Measurements from ENCODE around the gene RSPH6A.
"Not testable (repeated sequence)": the region's sequence is repeated elsewhere in the genome, so short reads cannot be mapped to it uniquely, and the experiment has no call there.

RSPH6A gene

GRCh38 chr19:45801603-45802175, 13.4 kb downstream of the RSPH6A start:
- H3K4me1 ChIP-seq, result no peaks in the 10 kb centered on the region; the same call in 1 of the 2 replicates
- H3K36me3 ChIP-seq (replicated peaks), result no peaks in the 10 kb centered on the region
- in situ Hi-C loops (cut with MboI; ENCODE audit: low sequenced_read_pairs), result no loop called here
- no peaks in the 10 kb centered on the region for H3K27me3 ChIP-seq (ENCODE audit: low read depth)
- H3K9me3 ChIP-seq, result no peaks in the 10 kb centered on the region
- DNase-seq (ENCODE audit: low spot score in 2 of 2), result no peak
- H3K4me3 ChIP-seq, result no peak overlapping the region

- no peaks in the 10 kb centered on the region for H3K27me3 ChIP-seq (ENCODE audit: low read depth)
- H3K4me3 ChIP-seq, result no peak overlapping the region
- H3K36me3 ChIP-seq (replicated peaks), result no peaks in the 10 kb centered on the region
- H3K4me1 ChIP-seq, result no peaks in the 10 kb centered on the region; the same call in 1 of the 2 replicates
- H3K9me3 ChIP-seq, result no peaks in the 10 kb centered on the region
- DNase-seq (ENCODE audit: low spot score in 2 of 2), result no peak
- in situ Hi-C loops (cut with MboI; ENCODE audit: low sequenced_read_pairs), result no loop called here
Observed at GRCh38 chr19:45800070-45800553, 15.0 kb downstream of the RSPH6A start.

GRCh38 chr19:45799541-45799940, 15.6 kb downstream of the RSPH6A start:
- in situ Hi-C loops (cut with MboI; ENCODE audit: low sequenced_read_pairs); H3K4me3 ChIP-seq; H3K9me3 ChIP-seq; H3K27me3 ChIP-seq (ENCODE audit: low read depth); H3K36me3 ChIP-seq (replicated peaks); DNase-seq (ENCODE audit: low spot score in 2 of 2); H3K4me1 ChIP-seq: not testable (repeated sequence)

GRCh38 chr19:45798995-45799517, 16.1 kb downstream of the RSPH6A start:
- H3K27me3 ChIP-seq (ENCODE audit: low read depth), result no peaks in the 10 kb centered on the region
- H3K36me3 ChIP-seq (replicated peaks), result no peaks in the 10 kb centered on the region
- H3K4me3 ChIP-seq, result no peak overlapping the region
- no peaks in the 10 kb centered on the region; the same call in 1 of the 2 replicates for H3K4me1 ChIP-seq
- DNase-seq (ENCODE audit: low spot score in 2 of 2), result peak; percentile 50 to 79
- in situ Hi-C loops (cut with MboI; ENCODE audit: low sequenced_read_pairs), result no loop called here
- H3K9me3 ChIP-seq, result no peaks in the 10 kb centered on the region

- no peaks in the 10 kb centered on the region for H3K27me3 ChIP-seq (ENCODE audit: low read depth)
- no peaks in the 10 kb centered on the region for H3K9me3 ChIP-seq
- peaks cover 11% of the 10 kb centered on the region for H3K36me3 ChIP-seq (replicated peaks)
- H3K4me1 ChIP-seq, result peaks cover 5% of the 10 kb centered on the region
- H3K4me3 ChIP-seq, result no peak overlapping the region
- in situ Hi-C loops (cut with MboI; ENCODE audit: low sequenced_read_pairs), result no loop called here
- DNase-seq (ENCODE audit: low spot score in 2 of 2), result no peak
Observed at GRCh38 chr19:45794627-45795026, 20.5 kb downstream of the RSPH6A start.

- peaks cover 5% of the 10 kb centered on the region; the same call in 1 of the 2 replicates for H3K4me1 ChIP-seq
- H3K9me3 ChIP-seq, result no peaks in the 10 kb centered on the region
- no peak for DNase-seq (ENCODE audit: low spot score in 2 of 2)
- peaks cover 18% of the 10 kb centered on the region for H3K36me3 ChIP-seq (replicated peaks)
- H3K4me3 ChIP-seq, result no peak overlapping the region
- no peaks in the 10 kb centered on the region for H3K27me3 ChIP-seq (ENCODE audit: low read depth)
- in situ Hi-C loops (cut with MboI; ENCODE audit: low sequenced_read_pairs), result no loop called here
Observed at GRCh38 chr19:45793876-45794275, 21.2 kb downstream of the RSPH6A start.

GRCh38 chr19:45793178-45793564, 21.9 kb downstream of the RSPH6A start:
- Histone ChIP-seq H3K4me3 (peak overlapping the region; percentile 73), H3K27me3 (ENCODE audit: low read depth) (no peaks in the 10 kb centered on the region)
- in situ Hi-C loops (cut with MboI; ENCODE audit: low sequenced_read_pairs), result no loop called here

GRCh38 chr19:45792470-45793177, 22.5 kb downstream of the RSPH6A start, which contains the start of gene DMWD:
TSS of gene DMWD (minus strand) at chr19:45792845. CDS start at chr19:45792756, 89 bp downstream.
- peak within 1 kb of the TSS; percentile 73 for H3K4me3 ChIP-seq
- peak; percentile 94 to 100 for DNase-seq (ENCODE audit: low spot score in 2 of 2)
- peaks cover 25% of the 10 kb centered on the region for H3K36me3 ChIP-seq (replicated peaks)
- no peaks in the 10 kb centered on the region for H3K9me3 ChIP-seq
- H3K27me3 ChIP-seq (ENCODE audit: low read depth), result no peaks in the 10 kb centered on the region
- in situ Hi-C loops (cut with MboI; ENCODE audit: low sequenced_read_pairs), result no loop called here
- H3K4me1 ChIP-seq, result peaks cover 5% of the 10 kb centered on the region; the same call in 1 of the 2 replicates

More at GRCh38 chr19:45793178-45793564, 21.9 kb downstream of the RSPH6A start:
- H3K9me3 ChIP-seq, result no peaks in the 10 kb centered on the region
- peaks cover 5% of the 10 kb centered on the region; the same call in 1 of the 2 replicates for H3K4me1 ChIP-seq
- no peak for DNase-seq (ENCODE audit: low spot score in 2 of 2)
- H3K36me3 ChIP-seq (replicated peaks), result peaks cover 25% of the 10 kb centered on the region

- H3K4me1 ChIP-seq, result peaks cover 5% of the 10 kb centered on the region; the same call in 1 of the 2 replicates
- peak overlapping the region; percentile 73 for H3K4me3 ChIP-seq
- peaks cover 30% of the 10 kb centered on the region for H3K36me3 ChIP-seq (replicated peaks)
- H3K27me3 ChIP-seq (ENCODE audit: low read depth), result no peaks in the 10 kb centered on the region
- DNase-seq (ENCODE audit: low spot score in 2 of 2), result no peak
- no peaks in the 10 kb centered on the region for H3K9me3 ChIP-seq
- in situ Hi-C loops (cut with MboI; ENCODE audit: low sequenced_read_pairs), result no loop called here
Observed at GRCh38 chr19:45791744-45792469, 23.2 kb downstream of the RSPH6A start.

- in situ Hi-C loops (cut with MboI; ENCODE audit: low sequenced_read_pairs), result no loop called here
- Histone ChIP-seq H3K4me3 (no peak overlapping the region; the same call in 1 of the 2 replicates), H3K36me3 (replicated peaks) (peaks cover 38% of the 10 kb centered on the region)
Observed at GRCh38 chr19:45790942-45791341, 24.2 kb downstream of the RSPH6A start.

GRCh38 chr19:45789035-45789786, 25.9 kb downstream of the RSPH6A start:
- peaks cover 49% of the 10 kb centered on the region for H3K36me3 ChIP-seq (replicated peaks)
- no peak overlapping the region for H3K4me3 ChIP-seq
- in situ Hi-C loops (cut with MboI; ENCODE audit: low sequenced_read_pairs), result no loop called here
- no peaks in the 10 kb centered on the region for H3K27me3 ChIP-seq (ENCODE audit: low read depth)
- no peaks in the 10 kb centered on the region for H3K9me3 ChIP-seq
- no peak for DNase-seq (ENCODE audit: low spot score in 2 of 2)
- H3K4me1 ChIP-seq, result peaks cover 5% of the 10 kb centered on the region; the same call in 1 of the 2 replicates

More at GRCh38 chr19:45790942-45791341, 24.2 kb downstream of the RSPH6A start:
- Histone ChIP-seq H3K9me3 (no peaks in the 10 kb centered on the region), H3K27me3 (ENCODE audit: low read depth) (no peaks in the 10 kb centered on the region), H3K4me1 (peaks cover 5% of the 10 kb centered on the region; the same call in 1 of the 2 replicates)
- DNase-seq (ENCODE audit: low spot score in 2 of 2), result no peak

GRCh38 chr19:45786533-45786894, 28.6 kb downstream of the RSPH6A start:
- Histone ChIP-seq H3K27me3 (ENCODE audit: low read depth) (no peaks in the 10 kb centered on the region), H3K4me1 (no peaks in the 10 kb centered on the region; the same call in 1 of the 2 replicates), H3K4me3 (no peak overlapping the region), H3K36me3 (replicated peaks) (peaks cover 49% of the 10 kb centered on the region), H3K9me3 (no peaks in the 10 kb centered on the region)
- in situ Hi-C loops (cut with MboI; ENCODE audit: low sequenced_read_pairs), result no loop called here
- DNase-seq (ENCODE audit: low spot score in 2 of 2), result no peak
